Stimulated activated CD4-positive, alpha-beta T cell treated with anti-CD3 and anti-CD28 coated beads, Interleukin-15, amount 100 ng/mL, for 48 hours (primary cell): Measurements from ENCODE around the gene CD19.
A peak's percentile ranks its signal among the peaks of the same experiment; 100 is the strongest.
"Not testable (repeated sequence)": the region's sequence is repeated elsewhere in the genome, so short reads cannot be mapped to it uniquely, and the experiment has no call there.

Experiments
- DNase-seq, 2 donors: peaks; one replicate each; pipeline ENCODE4 v3.0.0-alpha.2; 2020; ENCODE audit warnings: low read depth in 2 of 2

Gene CD19

DNA sequence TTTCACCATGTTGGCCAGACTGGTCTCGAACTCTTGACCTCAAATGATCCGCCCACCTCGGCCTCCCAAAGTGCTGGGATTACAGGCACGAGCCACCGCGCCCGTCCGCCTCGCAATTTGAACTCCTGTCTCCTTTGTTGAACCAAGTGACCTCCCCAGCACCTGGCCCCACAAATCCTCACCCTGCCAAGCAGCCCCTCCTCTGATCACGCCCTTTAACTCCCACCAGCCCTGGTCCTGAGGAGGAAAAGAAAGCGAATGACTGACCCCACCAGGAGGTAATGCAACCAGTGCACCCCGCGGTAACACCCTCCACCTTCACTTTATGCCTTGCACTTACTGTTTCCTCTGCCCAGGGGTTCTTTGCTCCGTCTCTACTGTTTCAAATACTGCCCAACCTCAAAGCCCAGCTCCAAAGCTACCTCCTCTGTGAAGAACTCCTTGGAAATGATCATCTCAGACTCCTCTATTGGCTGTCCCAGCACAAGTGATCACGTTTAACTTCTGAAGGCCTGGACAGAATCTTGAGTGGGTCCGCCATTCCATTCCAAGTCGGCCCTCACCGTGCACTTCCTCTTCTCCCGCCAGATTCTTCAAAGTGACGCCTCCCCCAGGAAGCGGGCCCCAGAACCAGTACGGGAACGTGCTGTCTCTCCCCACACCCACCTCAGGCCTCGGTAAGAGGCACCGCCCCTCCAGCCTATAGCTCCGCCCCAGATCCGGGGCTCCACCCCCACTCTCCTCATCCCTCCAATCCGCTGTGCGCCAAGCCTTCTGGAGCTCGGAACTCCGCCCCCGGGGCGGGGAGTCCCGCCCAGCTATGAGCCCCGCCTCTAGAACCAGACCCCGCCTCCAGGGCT lies 4.4 kb downstream of the CD19 start:
- DNase-seq = peak; percentile 88 to 89

DNA sequence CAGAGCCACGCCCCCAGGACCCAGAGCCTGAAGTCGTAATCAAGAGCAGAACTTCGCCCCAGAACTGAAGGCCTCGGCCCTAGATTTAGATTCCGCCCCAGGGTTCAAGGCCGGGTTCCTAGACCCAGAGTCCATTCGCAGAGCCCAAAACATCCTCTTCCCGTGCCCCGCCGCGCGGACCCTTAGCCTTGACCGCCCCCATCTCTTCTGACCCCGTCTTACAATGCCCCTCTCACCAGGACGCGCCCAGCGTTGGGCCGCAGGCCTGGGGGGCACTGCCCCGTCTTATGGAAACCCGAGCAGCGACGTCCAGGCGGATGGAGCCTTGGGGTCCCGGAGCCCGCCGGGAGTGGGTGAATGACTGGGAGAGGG lies 5.0 kb downstream of the CD19 start:
- DNase-seq = no peak

DNA sequence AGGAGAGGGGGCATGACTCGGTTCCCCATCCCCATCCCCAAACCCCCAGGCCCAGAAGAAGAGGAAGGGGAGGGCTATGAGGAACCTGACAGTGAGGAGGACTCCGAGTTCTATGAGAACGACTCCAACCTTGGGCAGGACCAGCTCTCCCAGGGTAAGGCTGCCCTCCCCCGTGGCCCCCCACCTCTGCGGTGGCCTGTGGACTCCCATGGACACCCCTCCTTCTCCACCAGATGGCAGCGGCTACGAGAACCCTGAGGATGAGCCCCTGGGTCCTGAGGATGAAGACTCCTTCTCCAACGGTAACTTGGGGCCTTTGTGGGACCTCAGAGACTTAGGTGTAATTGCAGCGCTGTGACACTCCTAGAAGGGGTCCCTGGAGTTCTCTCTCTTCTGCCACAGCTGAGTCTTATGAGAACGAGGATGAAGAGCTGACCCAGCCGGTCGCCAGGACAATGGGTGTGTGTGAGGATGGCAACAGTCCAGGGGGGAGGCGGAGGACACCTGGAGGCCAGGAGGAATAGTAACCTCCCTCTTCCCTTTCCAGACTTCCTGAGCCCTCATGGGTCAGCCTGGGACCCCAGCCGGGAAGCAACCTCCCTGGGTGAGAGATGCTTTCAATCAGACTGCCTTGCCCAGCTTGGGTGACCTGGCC lies 5.6 kb downstream of the CD19 start:
- no peak for DNase-seq

DNA sequence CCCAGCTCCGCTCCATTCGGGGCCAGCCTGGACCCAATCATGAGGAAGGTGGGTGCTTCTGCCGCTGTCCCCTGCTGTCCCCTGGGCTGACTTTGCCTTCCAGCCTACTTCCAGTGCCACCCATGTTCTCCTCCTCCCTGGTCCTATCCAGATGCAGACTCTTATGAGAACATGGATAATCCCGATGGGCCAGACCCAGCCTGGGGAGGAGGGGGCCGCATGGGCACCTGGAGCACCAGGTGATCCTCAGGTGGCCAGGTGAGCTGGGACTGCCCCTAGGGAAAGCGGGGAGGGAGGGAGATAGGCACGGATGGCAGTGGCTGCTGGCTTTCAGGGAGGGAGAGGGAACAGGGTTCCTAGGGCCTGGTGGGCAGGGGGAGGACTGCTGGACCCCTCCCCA lies 7.0 kb downstream of the CD19 start:
- no peak for DNase-seq

DNA sequence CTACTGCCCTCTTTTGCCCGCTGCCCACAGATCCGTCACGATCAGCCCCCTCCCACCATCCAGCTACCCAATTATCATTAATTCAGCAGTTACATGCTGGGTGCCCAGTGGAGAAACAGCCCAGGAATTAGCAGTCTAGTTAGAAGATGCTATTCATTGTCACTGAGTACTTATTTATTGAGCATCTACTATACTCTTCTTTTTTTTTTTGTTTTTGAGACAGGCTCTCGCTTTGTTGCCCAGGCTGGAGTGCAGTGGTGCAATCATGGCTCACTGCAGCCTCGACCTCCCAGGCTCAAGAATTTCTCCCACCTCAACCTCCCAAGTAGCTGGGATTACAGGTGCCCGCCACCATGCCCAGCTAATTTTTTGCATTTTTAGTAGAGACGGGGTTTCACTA lies 8.1 kb downstream of the CD19 start:
- not testable (repeated sequence) for DNase-seq

DNA sequence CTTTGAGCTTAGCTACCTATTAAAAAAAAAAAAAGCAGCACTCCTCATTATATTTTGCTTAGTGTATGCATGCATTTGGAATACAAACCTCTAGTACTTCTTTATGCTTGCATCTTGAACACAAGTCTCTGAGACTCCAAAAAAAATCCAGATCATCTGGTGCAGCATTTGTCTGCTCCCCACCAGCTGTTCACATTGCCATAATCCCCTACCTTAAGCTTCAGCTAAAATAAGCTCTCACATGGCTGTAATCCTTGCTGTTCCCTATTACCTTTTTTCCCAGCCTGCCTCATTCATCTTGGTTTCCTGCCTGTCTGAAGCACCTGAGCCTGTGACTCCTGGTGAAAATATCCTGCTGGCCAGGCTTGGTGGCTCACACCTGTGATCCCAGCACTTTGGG lies 11.5 kb downstream of the CD19 start:
- DNase-seq = no peak

DNA sequence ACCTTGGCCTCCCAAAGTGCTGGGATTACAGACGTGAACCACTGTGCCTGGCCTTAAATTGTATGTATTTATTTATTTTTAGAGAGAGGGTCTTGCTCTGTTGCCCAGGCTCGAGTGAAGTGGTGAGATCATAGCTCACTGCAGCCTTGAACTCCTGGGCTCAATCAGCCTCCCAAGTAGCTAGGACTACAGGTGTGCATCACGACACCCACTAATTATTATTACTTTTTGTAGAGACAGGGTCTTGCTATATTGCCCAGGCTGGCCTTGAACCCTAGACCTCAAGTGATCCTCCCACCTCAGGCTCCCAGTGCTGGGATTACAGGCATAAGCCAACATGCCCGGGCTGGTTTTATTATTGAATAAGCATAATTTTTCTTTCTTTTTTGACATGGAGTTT lies 14.9 kb downstream of the CD19 start:
- no peak for DNase-seq

DNA sequence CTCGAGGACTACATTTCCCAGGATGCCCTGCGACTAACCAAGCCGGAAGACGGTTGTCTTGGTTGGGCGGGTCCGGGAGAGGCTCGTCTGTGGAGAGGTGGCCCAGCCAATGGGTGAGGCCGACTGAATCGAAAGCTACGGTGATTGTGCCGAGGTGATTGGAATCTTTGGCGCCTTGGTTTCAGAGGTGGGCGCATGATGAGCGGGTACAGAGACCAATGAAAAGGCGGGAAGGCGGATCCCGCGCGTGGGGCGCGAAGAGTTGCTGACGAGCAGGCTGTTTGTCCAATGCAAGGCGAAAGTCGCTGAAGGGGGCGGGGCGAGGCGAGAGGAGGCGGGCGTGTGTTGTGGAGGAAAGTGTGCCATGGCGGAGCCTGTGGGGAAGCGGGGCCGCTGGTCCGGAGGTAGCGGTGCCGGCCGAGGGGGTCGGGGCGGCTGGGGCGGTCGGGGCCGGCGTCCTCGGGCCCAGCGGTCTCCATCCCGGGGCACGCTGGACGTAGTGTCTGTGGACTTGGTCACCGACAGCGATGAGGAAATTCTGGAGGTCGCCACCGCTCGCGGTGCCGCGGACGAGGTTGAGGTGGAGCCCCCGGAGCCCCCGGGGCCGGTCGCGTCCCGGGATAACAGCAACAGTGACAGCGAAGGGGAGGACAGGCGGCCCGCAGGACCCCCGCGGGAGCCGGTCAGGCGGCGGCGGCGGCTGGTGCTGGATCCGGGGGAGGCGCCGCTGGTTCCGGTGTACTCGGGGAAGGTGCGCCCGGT lies 19.1 kb downstream of the CD19 start, which contains the start of gene NFATC2IP:
TSS of gene NFATC2IP (plus strand) at position 290 of the 762 bp plus-strand sequence. CDS start at position 365, 75 bp downstream.
- peak; percentile 99 to 100 for DNase-seq

DNA sequence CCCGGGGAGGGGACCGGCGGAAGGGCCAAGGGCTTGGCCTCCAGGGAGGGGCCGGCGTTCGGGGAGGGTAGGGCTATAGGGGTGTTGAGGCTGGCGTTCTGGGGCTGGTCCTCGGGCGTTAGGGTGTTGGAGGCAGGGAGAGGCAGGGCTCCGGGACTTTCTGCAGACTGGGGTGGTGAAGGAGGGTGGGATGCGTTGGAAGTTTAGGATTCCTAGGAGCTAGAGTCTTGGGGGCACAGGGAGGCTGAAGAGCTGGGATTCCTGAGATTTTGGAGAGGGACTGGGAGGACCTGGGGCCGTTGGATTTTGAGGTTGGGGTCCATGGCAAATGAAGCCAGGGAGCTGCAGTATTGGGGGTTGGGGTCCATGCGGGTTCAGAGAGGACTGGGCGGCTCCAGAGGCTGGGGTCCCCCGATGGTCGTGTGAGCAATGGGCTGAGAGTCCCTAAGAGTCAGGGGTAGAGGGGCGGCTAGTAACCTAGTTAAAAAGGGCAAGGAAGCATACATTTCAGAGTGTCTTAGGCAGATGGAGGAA lies 19.7 kb downstream of the CD19 start:
- no peak for DNase-seq

DNA sequence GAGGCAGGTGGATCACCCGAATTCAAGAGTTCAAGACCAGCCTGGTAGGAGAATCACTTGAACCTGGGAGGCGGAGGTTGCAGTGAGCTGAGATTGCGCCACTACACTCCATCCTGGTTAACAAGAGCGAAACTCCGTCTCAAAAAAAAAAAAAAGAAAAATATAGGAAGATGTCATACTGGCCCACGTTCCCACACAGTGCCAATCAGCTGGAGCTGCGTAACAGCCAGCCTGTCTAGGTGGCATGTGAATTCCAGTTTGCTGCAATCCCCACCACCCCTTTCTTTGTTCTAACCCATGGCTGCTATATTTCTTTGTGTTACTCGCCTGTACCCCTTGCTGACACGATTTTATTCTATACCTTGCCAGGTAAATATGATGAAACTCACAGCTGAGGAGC lies 26.4 kb downstream of the CD19 start:
- no peak for DNase-seq

DNA sequence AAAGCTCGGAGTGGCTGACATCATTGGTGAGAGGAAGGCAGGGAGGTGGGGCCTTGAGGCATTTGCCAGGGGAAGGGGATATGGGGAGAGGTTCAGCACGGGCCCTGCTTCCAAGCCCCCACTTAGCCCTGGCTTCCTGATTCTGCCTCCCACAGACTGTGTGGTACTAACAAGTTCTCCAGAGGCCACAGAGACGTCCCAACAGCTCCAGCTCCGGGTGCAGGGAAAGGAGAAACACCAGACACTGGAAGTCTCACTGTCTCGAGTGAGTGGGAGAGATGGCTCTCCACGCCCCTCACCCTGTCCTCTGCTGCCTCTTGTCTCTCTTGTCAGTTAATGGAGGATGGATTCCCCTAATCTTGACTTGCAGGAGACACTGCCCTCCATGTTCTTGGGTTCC lies 27.1 kb downstream of the CD19 start:
- no peak for DNase-seq

DNA sequence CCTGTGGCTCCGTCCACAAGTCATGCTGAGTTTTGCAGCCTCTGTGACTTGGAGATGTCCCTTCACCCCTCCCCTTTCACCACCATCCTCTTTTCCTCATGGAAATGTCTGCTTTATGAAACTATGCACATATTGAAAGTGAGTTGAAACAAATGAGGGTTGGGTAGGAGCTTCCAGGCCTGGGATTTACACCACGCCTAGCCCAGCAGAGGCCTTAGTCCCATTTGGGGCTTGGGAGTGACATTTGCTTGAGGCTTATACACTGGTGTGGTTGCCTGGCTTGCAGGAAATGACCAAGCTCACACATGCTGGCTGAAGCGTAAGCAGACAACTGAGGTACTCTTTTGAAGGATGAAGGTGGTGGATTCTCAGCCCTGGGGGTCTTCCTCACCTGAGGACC lies 32.3 kb downstream of the CD19 start:
- no peak for DNase-seq

DNA sequence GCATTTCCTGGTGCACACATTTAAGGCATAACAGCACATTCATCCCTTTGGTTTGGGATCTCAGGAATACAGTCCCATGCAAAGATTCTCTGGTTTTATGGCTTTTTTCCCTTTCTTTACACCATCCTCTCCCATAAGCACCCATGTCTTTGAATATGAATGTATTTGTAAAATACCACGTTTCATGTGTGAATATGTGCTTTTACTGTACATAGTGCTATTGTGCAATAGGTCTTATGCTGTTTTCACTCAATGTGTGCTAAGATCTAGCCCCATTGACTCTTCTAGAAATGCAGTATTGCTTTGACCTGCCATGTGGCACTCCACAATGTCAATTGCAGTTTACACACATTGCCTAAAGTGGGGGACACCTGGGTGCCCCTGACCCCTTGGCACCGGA lies 32.7 kb downstream of the CD19 start:
- DNase-seq = no peak

DNA sequence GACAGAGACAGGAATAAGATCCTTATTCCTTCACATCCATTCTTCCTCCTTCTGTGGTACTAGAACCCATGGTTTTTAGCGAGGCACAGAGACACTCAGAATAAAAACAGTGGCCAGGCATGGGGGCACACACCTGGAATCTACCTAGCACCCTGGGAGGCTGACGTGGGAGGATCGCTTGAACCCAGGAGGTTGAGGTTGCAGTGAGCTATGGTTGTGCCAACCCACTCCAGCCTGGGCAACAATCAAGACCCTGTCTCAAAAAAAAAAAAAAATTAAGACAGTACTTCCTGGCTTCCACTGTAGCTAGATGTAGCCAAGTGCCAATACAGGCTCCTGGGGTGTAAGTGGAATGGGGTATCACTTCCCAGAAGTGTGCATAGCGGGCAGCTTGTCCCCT lies 35.4 kb downstream of the CD19 start:
- DNase-seq = no peak

DNA sequence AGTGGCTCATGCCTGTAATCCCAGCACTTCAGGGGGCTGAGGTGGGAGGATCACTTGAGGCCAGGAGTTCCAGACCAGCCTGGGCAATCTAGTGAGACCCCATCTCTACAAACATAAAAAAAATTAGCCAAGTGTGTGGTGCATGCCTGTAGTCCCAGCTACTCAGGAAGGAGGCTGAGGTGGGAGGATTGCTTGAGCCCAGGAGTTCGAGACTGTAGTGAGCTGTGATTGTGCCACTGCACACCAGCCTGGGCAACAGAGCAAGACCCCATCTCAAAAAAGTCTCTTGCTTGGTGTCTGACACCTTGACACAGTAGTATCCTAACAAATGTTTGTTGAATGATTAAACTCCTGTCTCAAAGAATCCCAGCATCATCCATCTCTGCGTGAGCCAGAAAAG lies 37.9 kb downstream of the CD19 start:
- not testable (repeated sequence) for DNase-seq

DNA sequence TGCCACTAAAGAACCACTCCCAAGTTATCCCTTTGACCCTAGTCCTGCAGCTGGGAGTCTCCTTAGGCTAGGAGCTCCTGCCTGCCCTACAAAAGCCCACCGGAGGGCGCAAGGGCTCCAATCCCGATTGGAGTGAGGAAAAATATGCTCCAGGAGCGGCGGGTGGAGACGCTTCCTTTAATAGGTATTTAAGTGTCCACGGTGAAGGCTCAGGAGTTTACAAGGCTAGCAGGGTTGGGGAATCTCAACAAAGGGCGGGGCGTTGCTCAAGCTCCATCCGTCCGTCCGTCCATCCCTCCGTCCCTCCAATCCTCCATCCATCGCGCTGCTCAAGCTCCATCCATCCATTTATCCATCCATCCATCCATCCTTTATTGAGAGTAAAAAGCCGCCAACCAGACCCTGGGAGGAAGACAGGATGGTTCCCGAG lies 42.3 kb downstream of the CD19 start:
- no peak for DNase-seq

DNA sequence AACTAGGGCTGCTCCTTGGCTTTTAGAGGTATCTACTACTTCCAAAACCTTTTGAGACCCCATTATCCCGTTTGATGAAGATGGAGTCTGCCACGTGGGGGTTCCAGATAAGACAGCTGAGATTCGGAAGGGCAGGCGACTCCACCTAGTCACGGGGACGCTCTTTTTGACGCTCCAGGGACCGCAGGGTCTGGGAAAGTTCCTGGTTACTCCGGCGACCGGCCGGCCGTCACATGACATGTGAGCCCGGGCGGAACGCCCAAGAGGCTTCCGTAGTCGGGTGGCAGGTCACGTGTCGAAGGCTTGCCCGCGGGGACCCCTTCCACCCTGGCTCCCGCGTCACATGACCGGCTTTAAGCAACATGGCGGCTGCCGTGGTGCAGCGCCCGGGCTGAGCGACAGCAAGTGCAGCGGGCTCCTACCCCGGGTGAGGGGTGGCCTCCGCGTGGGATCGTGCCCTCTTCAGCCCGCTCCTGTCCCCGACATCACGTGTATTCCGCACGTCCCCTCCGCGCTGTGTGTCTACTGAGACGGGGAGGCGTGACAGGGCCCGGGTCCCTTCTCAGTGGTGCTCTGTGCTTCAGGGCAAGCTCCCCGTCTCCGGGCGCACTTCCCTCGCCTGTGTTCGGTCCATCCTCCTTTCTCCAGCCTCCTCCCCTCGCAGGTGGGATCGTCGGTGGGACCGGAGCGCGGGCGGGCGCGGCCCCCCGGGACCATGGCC lies 42.8 kb downstream of the CD19 start, which contains the start of gene SPNS1:
TSS of gene SPNS1 (plus strand) at position 342 of the 721 bp plus-strand sequence. CDS start at position 716, 374 bp downstream.
- DNase-seq = peak; percentile 93 to 94

DNA sequence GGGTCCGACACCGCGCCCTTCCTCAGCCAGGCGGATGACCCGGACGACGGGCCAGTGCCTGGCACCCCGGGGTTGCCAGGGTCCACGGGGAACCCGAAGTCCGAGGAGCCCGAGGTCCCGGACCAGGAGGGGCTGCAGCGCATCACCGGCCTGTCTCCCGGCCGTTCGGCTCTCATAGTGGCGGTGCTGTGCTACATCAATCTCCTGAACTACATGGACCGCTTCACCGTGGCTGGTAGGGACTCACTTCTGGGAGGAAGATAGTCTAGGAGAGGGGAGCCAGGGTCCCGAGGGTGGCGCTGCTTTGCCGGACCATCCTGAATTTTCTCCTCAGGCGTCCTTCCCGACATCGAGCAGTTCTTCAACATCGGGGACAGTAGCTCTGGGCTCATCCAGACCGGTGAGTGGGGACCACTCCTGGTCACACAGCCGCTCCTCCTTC lies 43.4 kb downstream of the CD19 start:
- no peak for DNase-seq

DNA sequence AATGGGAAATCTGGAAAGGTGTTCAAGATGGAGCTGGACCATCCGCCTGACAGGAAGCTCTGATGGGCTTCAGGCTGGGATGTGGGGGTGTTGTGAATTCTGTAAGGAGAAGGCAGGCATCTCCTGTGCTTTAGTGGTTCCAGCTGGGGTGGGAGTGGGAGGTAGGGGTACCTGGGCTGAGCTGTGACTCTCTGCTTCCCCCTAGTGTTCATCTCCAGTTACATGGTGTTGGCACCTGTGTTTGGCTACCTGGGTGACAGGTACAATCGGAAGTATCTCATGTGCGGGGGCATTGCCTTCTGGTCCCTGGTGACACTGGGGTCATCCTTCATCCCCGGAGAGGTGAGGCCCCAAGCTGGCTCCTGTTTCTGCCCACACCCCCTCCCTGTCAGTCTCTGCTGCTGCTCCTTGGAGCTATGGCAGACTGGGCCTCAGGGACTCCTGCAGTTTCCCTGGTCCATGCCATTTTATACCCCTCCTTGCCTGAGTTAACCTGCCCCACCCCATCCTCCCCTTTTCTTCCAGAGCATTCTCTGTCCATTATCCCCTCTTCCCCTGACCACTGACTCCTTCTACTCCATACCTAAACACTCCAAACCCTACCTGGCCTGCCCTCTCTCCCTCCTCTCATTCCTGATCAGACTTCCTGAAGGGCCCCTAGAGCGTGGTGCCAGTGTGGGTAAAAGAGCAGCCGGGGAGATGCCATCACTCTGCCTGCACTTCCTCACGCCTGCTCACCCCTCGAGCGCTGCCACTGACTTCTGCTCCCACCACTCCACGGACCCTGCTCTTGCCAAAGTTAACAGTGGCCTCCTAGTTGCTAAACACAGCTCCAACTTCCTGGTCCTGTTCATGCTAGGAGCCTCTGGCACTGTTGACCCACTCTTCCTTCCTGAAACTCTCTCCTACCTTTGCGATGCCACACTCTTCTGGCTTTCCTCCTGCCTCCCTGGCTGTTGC lies 46.2 kb downstream of the CD19 start:
- DNase-seq = no peak

DNA sequence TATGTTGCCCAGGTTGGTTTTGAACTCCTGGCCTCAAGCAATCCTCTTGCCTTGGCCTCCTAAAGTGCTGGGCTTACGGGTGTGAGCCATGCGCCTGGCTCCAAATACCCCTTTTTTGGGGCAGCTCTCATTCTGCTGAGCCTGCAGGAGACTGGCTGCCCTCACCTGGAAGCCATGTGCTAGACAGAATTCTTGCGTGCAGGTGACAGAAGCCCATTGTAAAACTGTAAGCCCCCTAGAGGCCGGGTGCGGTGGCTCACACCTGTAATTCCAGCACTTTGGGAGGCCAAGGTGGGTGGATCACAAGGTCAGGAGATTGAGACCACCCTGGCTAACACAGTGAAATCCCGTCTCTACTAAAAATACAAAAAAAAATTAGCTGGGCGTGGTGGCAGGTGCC lies 48.6 kb downstream of the CD19 start:
- DNase-seq = not testable (repeated sequence)
